Muscle layer of colon (tissue), 2 donors: ENCODE results near the gene TATDN3.
"Not testable (repeated sequence)": the region's sequence is repeated elsewhere in the genome, so short reads cannot be mapped to it uniquely, and the experiment has no call there.

Source experiments
- H3K27ac ChIP-seq: one replicate; pipeline ENCODE4 v1.7.0; 2013; ENCODE audit warnings: low read depth, mild to moderate bottlenecking, low read length, moderate library complexity
- H3K27me3 ChIP-seq, 2 donors: one replicate each; pipeline ENCODE4 v1.7.0; 2013; ENCODE audit warnings: low read length in 2 of 2, mild to moderate bottlenecking in 2 of 2; ENCODE audit not compliant: insufficient read depth in 2 of 2, control insufficient read depth in 1 of 2
- H3K36me3 ChIP-seq: one replicate; pipeline ENCODE4 v1.7.0; 2013; ENCODE audit warnings: mild to moderate bottlenecking, low read length; ENCODE audit not compliant: insufficient read depth
- H3K4me1 ChIP-seq: one replicate; pipeline ENCODE4 v1.7.0; 2013; ENCODE audit warnings: mild to moderate bottlenecking, low read length; ENCODE audit not compliant: insufficient read depth
- H3K4me3 ChIP-seq, 2 donors: one replicate each; pipeline ENCODE4 v1.7.0; 2013; ENCODE audit warnings: low read length in 2 of 2, low read depth in 1 of 2, mild to moderate bottlenecking in 1 of 2, moderate library complexity in 1 of 2
- H3K9ac ChIP-seq: one replicate; pipeline ENCODE4 v1.7.0; 2013; ENCODE audit warnings: low read length
- H3K9me3 ChIP-seq: one replicate; pipeline ENCODE4 v1.7.0; 2013; ENCODE audit warnings: mild to moderate bottlenecking, low read length
- donor health status: abdominal sarcoma.
- donor health status: Adenocarcinoma of cecum.

The TATDN3 gene

GRCh38 chr1:212760126-212760823 is 31.4 kb upstream of the TATDN3 start:
- Histone ChIP-seq H3K9me3 (no peaks in the 10 kb centered on the region), H3K27me3 (no peaks in the 10 kb centered on the region), H3K4me3 (no peak overlapping the region), H3K27ac (no peak overlapping the region), H3K36me3 (no peaks in the 10 kb centered on the region), H3K9ac (no peak overlapping the region), H3K4me1 (no peaks in the 10 kb centered on the region)

DNA sequence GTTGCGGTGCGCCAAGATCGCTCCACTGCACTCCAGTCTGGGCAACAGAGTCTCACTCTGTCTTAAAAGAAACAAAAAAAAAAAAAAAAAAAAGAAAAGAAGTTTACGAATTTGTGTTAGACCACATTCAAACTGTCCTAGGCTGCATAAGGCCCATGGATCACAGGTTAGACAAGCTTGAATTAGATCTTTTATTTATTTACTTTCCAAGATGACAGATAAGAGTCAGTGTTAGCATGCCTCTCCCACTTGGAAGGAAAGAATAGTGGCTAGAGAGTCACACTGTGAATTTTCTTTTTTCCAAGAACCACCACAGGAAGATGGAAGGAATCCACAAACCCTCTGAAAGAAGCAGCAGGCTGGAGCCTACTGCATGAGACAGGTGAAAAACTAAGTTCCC is 29.5 kb upstream of the TATDN3 start:
- Histone ChIP-seq H3K36me3 (no peaks in the 10 kb centered on the region), H3K27ac (no peak overlapping the region), H3K9me3 (no peaks in the 10 kb centered on the region), H3K9ac (no peak overlapping the region), H3K27me3 (no peaks in the 10 kb centered on the region), H3K4me3 (no peak overlapping the region), H3K4me1 (no peaks in the 10 kb centered on the region)

- H3K4me1 ChIP-seq, result no peaks in the 10 kb centered on the region
- H3K36me3 ChIP-seq, result no peaks in the 10 kb centered on the region
- H3K9me3 ChIP-seq, result no peaks in the 10 kb centered on the region
- H3K4me3 ChIP-seq, result no peak overlapping the region
- H3K9ac ChIP-seq, result no peak overlapping the region
- H3K27ac ChIP-seq, result no peak overlapping the region
- H3K27me3 ChIP-seq, result no peaks in the 10 kb centered on the region
Observed at GRCh38 chr1:212762839-212763238, 28.9 kb upstream of the TATDN3 start.

GRCh38 chr1:212764718-212765281 is 26.9 kb upstream of the TATDN3 start:
- not testable (repeated sequence) for H3K27me3 ChIP-seq, H3K4me3 ChIP-seq, H3K9me3 ChIP-seq, H3K9ac ChIP-seq, H3K36me3 ChIP-seq, H3K27ac ChIP-seq, H3K4me1 ChIP-seq

DNA sequence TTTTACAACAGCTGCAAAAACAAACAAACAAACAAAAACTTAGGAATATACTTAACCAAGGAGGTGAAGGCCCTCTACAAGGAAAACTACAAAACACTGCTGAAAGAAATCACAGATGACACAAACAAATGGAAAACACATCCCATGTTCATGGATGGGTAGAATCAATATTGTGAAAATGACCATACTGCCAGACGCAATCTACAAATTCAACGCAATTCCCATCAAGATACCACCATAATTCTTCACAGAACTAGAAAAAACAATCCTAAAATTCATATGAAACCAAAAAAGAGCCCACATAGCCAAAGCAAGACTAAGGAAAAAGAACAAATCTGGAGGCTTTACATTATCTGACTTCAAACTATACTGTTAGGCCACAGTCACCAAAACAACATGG is 24.9 kb upstream of the TATDN3 start:
- not testable (repeated sequence) for H3K36me3 ChIP-seq, H3K9ac ChIP-seq, H3K9me3 ChIP-seq, H3K27me3 ChIP-seq, H3K4me1 ChIP-seq, H3K27ac ChIP-seq, H3K4me3 ChIP-seq

DNA sequence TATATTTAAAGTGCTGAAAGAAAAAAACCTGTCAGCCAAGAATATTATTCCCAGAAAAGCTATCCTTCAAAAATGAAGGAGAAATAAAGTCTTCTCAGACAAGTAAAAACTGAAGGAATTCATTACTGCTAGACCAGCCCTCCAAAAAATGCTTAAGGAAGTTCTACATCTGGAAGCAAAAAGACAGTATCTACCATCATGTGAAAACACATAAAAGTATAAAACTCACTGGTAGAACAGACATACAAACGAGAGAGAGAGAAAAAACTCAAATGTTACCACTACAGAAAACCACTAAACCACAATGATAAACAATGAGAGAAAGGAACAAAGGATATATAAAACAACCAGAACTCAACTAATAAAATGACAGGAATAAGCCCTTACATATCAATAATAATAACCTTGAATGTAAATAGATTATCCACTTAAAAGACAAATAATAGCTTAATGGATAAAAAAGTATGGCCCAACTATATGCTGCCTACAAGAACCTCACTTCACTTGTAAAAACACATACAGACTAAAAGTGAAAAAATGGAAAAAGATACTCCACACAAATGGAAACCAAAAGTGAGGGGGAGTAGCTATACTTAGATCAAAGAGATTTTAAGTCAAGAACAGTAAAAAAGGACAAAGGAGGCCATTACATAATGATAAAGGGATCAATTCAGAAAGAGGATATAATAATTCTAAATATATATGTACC is 22.1 kb upstream of the TATDN3 start:
- H3K27me3 ChIP-seq, result no peaks in the 10 kb centered on the region
- no peaks in the 10 kb centered on the region for H3K36me3 ChIP-seq
- H3K9ac ChIP-seq, result no peak overlapping the region
- peaks cover 9% of the 10 kb centered on the region for H3K9me3 ChIP-seq
- H3K4me1 ChIP-seq, result no peaks in the 10 kb centered on the region
- no peak overlapping the region for H3K27ac ChIP-seq
- H3K4me3 ChIP-seq, result no peak overlapping the region

GRCh38 chr1:212771341-212771740 is 20.4 kb upstream of the TATDN3 start:
- peaks cover 9% of the 10 kb centered on the region for H3K9me3 ChIP-seq
- H3K36me3 ChIP-seq, result no peaks in the 10 kb centered on the region
- no peak overlapping the region for H3K9ac ChIP-seq
- H3K4me3 ChIP-seq, result no peak overlapping the region
- no peaks in the 10 kb centered on the region for H3K27me3 ChIP-seq
- H3K27ac ChIP-seq, result no peak overlapping the region
- no peaks in the 10 kb centered on the region for H3K4me1 ChIP-seq

DNA sequence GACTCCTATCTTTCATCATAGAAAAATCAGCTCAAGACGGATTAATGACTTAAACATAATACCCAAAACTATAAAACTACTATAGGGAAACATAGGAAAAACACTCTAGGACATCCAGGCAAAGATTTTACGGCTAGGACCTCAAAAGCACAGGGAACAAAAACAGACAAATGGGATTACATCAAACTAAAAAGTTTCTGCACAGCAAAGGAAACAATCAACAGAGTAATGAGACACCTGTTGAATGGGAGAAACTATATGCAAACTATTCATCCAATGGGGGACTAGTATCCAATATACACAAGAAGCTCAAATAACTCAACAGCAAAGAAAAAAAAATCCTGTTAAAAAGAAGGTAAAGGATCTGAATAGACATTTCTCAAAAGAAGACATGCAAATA is 18.7 kb upstream of the TATDN3 start:
- Histone ChIP-seq H3K36me3 (no peaks in the 10 kb centered on the region), H3K27me3 (no peaks in the 10 kb centered on the region), H3K9me3 (peaks cover 9% of the 10 kb centered on the region), H3K4me3 (no peak overlapping the region), H3K27ac (no peak overlapping the region), H3K4me1 (no peaks in the 10 kb centered on the region), H3K9ac (no peak overlapping the region)

- H3K27ac ChIP-seq, result no peak overlapping the region
- H3K4me3 ChIP-seq, result no peak overlapping the region
- no peak overlapping the region for H3K9ac ChIP-seq
- H3K27me3 ChIP-seq, result no peaks in the 10 kb centered on the region
- no peaks in the 10 kb centered on the region for H3K36me3 ChIP-seq
- H3K4me1 ChIP-seq, result no peaks in the 10 kb centered on the region
- peaks cover 5% of the 10 kb centered on the region for H3K9me3 ChIP-seq
Observed at GRCh38 chr1:212774584-212774983, 17.1 kb upstream of the TATDN3 start.

GRCh38 chr1:212775241-212775640 is 16.5 kb upstream of the TATDN3 start:
- Histone ChIP-seq H3K4me3 (no peak overlapping the region), H3K27ac (no peak overlapping the region), H3K9me3 (no peaks in the 10 kb centered on the region), H3K27me3 (no peaks in the 10 kb centered on the region), H3K4me1 (no peaks in the 10 kb centered on the region), H3K36me3 (no peaks in the 10 kb centered on the region), H3K9ac (no peak overlapping the region)

DNA sequence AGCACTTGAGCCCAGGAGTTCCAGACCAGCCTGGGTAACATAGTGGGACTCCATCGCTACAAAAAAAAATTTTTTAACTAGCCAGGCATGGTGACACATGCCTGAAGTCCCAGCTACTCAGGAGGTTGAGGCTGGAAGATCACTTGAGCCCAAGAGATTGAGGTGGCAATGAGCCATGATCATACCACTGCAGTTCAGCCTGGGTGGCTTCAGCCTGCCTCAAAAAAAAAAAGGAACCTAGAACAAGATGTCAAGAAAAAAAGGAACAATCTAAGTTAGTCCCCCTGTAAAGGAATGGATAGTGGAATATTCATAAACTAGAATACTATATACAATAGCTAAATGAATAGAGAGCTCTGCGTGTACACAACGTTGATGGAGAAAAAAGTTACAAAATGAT is 14.5 kb upstream of the TATDN3 start:
- Histone ChIP-seq H3K9me3 (no peaks in the 10 kb centered on the region), H3K27me3 (no peaks in the 10 kb centered on the region), H3K36me3 (no peaks in the 10 kb centered on the region), H3K4me1 (no peaks in the 10 kb centered on the region), H3K27ac (no peak overlapping the region), H3K9ac (no peak overlapping the region), H3K4me3 (no peak overlapping the region)

- not testable (repeated sequence) for H3K36me3 ChIP-seq, H3K4me3 ChIP-seq, H3K27ac ChIP-seq, H3K9me3 ChIP-seq, H3K4me1 ChIP-seq, H3K27me3 ChIP-seq, H3K9ac ChIP-seq
Observed at GRCh38 chr1:212779086-212779485, 12.6 kb upstream of the TATDN3 start.
